ENCODE results near the gene IGIP.

The IGIP gene

DNA sequence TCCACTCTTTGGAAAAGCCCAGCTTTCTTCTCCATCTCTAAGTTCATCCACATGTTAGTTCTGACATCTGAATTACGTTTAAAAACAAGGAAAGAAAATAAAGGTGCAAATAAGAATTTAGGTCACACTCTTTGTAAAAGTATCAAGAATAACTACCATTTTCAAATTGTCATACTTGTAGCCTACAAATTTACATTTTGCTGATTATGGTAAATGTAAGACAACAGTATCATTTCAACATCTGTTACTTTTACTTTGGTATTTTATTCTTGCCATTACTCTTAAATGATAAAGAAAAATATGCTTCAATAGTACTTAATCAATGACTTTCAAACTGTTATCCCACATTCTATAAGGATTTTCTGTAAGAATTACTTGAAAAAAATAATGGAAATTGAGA, 21.6 kb upstream of the IGIP start:
- H3K36me3 ChIP-seq (ENCODE audit: control insufficient read depth, low read depth, low read length): no peaks in the 10 kb centered on the region
- H3K9ac ChIP-seq (ENCODE audit: low read length): no peak overlapping the region
- peaks cover 69% of the 10 kb centered on the region for H3K27me3 ChIP-seq (ENCODE audit: control insufficient read depth, insufficient read depth, low read length)
- H3K9me3 ChIP-seq (ENCODE audit: control insufficient read depth, low read depth, low read length): no peaks in the 10 kb centered on the region
- H3K27ac ChIP-seq (ENCODE audit: low read length): no peak overlapping the region
- H3K4me1 ChIP-seq (ENCODE audit: control insufficient read depth, low read depth, low read length): peaks cover 9% of the 10 kb centered on the region
- H3K4me3 ChIP-seq (ENCODE audit: low read length): no peak overlapping the region

- Histone ChIP-seq H3K36me3 (ENCODE audit: control insufficient read depth, low read depth, low read length) (no peaks in the 10 kb centered on the region), H3K27ac (ENCODE audit: low read length) (no peak overlapping the region), H3K9ac (ENCODE audit: low read length) (no peak overlapping the region), H3K9me3 (ENCODE audit: control insufficient read depth, low read depth, low read length) (no peaks in the 10 kb centered on the region), H3K4me1 (ENCODE audit: control insufficient read depth, low read depth, low read length) (peaks cover 16% of the 10 kb centered on the region), H3K4me3 (ENCODE audit: low read length) (no peak overlapping the region), H3K27me3 (ENCODE audit: control insufficient read depth, insufficient read depth, low read length) (peaks cover 85% of the 10 kb centered on the region)
Observed at GRCh38 chr5:140106101-140106500, 19.6 kb upstream of the IGIP start.

DNA sequence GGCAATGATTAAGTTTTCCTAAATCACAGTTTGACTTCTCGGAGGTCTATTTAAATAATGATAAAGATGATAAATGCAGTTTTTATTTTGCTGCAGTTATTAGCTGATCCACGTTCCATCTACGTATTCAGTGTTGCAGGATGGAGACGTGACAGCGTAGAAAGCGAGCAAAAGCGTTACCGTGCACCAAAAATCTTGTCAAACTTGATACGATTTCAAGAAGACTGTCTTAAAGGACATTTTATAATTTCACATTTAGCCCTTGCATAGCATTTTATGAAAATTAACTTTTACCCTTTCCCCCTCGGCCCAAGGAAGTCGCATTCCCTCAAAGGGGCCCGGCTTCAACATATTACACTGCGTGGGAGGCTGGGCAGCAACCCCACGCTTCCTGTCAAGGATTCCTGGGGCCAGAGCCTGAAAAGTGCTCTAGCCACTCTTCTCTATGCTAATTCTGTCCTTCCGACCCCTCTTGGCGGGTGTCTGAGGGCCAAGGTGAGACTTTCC, 18.9 kb upstream of the IGIP start:
- Histone ChIP-seq H3K36me3 (ENCODE audit: control insufficient read depth, low read depth, low read length) (no peaks in the 10 kb centered on the region), H3K4me1 (ENCODE audit: control insufficient read depth, low read depth, low read length) (peaks cover 16% of the 10 kb centered on the region), H3K27ac (ENCODE audit: low read length) (no peak overlapping the region), H3K9ac (ENCODE audit: low read length) (no peak overlapping the region), H3K27me3 (ENCODE audit: control insufficient read depth, insufficient read depth, low read length) (peaks cover 88% of the 10 kb centered on the region), H3K9me3 (ENCODE audit: control insufficient read depth, low read depth, low read length) (no peaks in the 10 kb centered on the region), H3K4me3 (ENCODE audit: low read length) (peak overlapping the region; percentile 57)

GRCh38 chr5:140107312-140108092, 18.2 kb upstream of the IGIP start:
- Histone ChIP-seq H3K9ac (ENCODE audit: low read length) (no peak overlapping the region), H3K36me3 (ENCODE audit: control insufficient read depth, low read depth, low read length) (no peaks in the 10 kb centered on the region), H3K27ac (ENCODE audit: low read length) (no peak overlapping the region), H3K4me3 (ENCODE audit: low read length) (peak overlapping the region; percentile 57), H3K4me1 (ENCODE audit: control insufficient read depth, low read depth, low read length) (peaks cover 16% of the 10 kb centered on the region), H3K9me3 (ENCODE audit: control insufficient read depth, low read depth, low read length) (no peaks in the 10 kb centered on the region), H3K27me3 (ENCODE audit: control insufficient read depth, insufficient read depth, low read length) (peaks cover 89% of the 10 kb centered on the region)

DNA sequence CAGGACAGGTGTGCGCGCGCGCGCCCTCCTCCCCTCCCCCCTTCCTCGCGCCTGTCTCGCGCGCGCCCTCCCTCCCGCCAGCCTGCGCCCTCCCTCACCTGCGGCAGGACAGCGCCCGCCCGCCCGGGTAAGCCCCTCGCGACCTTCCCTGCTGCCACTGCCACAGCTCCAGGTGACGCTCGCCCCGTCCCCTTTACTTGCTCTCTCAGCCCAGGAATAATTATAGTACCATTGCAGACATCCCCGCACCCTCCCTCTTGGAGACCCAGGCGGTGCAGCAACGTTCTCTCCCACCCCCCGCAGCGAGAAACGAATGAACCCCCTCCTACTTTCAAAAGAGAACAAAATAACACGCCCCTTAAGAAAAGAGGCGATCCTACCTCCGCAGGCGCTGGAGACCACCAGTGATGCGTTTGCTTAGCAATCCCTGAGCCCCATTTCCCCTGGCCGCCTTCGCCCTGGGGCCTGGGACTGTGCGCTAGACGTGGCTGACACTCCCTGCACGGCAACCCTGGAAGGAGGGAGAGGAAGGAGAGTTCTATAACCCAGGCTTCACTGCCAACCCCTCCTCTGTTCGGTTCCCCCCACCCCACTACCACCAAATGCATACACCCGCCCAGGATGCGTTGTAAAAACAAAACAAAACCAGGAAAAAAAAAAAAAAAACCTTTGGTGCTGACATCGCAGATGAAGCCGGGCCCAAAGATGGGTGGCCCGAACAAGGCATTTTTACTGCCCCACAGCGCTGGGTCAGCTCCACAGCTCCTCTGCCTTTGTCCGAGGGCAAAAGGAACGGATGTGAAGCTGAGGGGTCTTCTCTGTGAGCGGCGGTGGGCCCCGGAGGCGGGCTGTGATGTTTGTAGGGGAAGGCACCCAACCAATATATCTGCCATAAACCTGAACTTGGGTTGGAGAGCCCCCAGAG, 17.4 kb upstream of the IGIP start:
- H3K36me3 ChIP-seq (ENCODE audit: control insufficient read depth, low read depth, low read length): no peaks in the 10 kb centered on the region
- H3K27ac ChIP-seq (ENCODE audit: low read length): no peak overlapping the region
- peaks cover 16% of the 10 kb centered on the region for H3K4me1 ChIP-seq (ENCODE audit: control insufficient read depth, low read depth, low read length)
- H3K9ac ChIP-seq (ENCODE audit: low read length): no peak overlapping the region
- H3K4me3 ChIP-seq (ENCODE audit: low read length): peak overlapping the region; percentile 57
- H3K9me3 ChIP-seq (ENCODE audit: control insufficient read depth, low read depth, low read length): no peaks in the 10 kb centered on the region
- H3K27me3 ChIP-seq (ENCODE audit: control insufficient read depth, insufficient read depth, low read length): peaks cover 91% of the 10 kb centered on the region

GRCh38 chr5:140109018-140109758, 16.5 kb upstream of the IGIP start:
- Histone ChIP-seq H3K4me1 (ENCODE audit: control insufficient read depth, low read depth, low read length) (peaks cover 16% of the 10 kb centered on the region), H3K27ac (ENCODE audit: low read length) (no peak overlapping the region), H3K4me3 (ENCODE audit: low read length) (peak overlapping the region; percentile 57), H3K9ac (ENCODE audit: low read length) (no peak overlapping the region), H3K36me3 (ENCODE audit: control insufficient read depth, low read depth, low read length) (no peaks in the 10 kb centered on the region), H3K9me3 (ENCODE audit: control insufficient read depth, low read depth, low read length) (no peaks in the 10 kb centered on the region), H3K27me3 (ENCODE audit: control insufficient read depth, insufficient read depth, low read length) (peaks cover 86% of the 10 kb centered on the region)

GRCh38 chr5:140109759-140110645, 15.7 kb upstream of the IGIP start:
- Histone ChIP-seq H3K27ac (ENCODE audit: low read length) (no peak overlapping the region), H3K27me3 (ENCODE audit: control insufficient read depth, insufficient read depth, low read length) (peaks cover 85% of the 10 kb centered on the region), H3K9ac (ENCODE audit: low read length) (no peak overlapping the region), H3K4me1 (ENCODE audit: control insufficient read depth, low read depth, low read length) (peaks cover 16% of the 10 kb centered on the region), H3K4me3 (ENCODE audit: low read length) (no peak overlapping the region), H3K36me3 (ENCODE audit: control insufficient read depth, low read depth, low read length) (no peaks in the 10 kb centered on the region), H3K9me3 (ENCODE audit: control insufficient read depth, low read depth, low read length) (no peaks in the 10 kb centered on the region)

- Histone ChIP-seq H3K9me3 (ENCODE audit: control insufficient read depth, low read depth, low read length) (no peaks in the 10 kb centered on the region), H3K36me3 (ENCODE audit: control insufficient read depth, low read depth, low read length) (no peaks in the 10 kb centered on the region), H3K27me3 (ENCODE audit: control insufficient read depth, insufficient read depth, low read length) (peaks cover 85% of the 10 kb centered on the region), H3K9ac (ENCODE audit: low read length) (no peak overlapping the region), H3K4me3 (ENCODE audit: low read length) (peak overlapping the region; percentile 22), H3K4me1 (ENCODE audit: control insufficient read depth, low read depth, low read length) (peaks cover 16% of the 10 kb centered on the region), H3K27ac (ENCODE audit: low read length) (no peak overlapping the region)
Observed at GRCh38 chr5:140110646-140110957, 15.1 kb upstream of the IGIP start.

- Histone ChIP-seq H3K27ac (ENCODE audit: low read length) (no peak overlapping the region), H3K4me3 (ENCODE audit: low read length) (peak overlapping the region; percentile 22), H3K36me3 (ENCODE audit: control insufficient read depth, low read depth, low read length) (no peaks in the 10 kb centered on the region), H3K27me3 (ENCODE audit: control insufficient read depth, insufficient read depth, low read length) (peaks cover 85% of the 10 kb centered on the region), H3K9ac (ENCODE audit: low read length) (no peak overlapping the region), H3K4me1 (ENCODE audit: control insufficient read depth, low read depth, low read length) (peaks cover 16% of the 10 kb centered on the region), H3K9me3 (ENCODE audit: control insufficient read depth, low read depth, low read length) (no peaks in the 10 kb centered on the region)
Observed at GRCh38 chr5:140111011-140111858, 14.5 kb upstream of the IGIP start.

DNA sequence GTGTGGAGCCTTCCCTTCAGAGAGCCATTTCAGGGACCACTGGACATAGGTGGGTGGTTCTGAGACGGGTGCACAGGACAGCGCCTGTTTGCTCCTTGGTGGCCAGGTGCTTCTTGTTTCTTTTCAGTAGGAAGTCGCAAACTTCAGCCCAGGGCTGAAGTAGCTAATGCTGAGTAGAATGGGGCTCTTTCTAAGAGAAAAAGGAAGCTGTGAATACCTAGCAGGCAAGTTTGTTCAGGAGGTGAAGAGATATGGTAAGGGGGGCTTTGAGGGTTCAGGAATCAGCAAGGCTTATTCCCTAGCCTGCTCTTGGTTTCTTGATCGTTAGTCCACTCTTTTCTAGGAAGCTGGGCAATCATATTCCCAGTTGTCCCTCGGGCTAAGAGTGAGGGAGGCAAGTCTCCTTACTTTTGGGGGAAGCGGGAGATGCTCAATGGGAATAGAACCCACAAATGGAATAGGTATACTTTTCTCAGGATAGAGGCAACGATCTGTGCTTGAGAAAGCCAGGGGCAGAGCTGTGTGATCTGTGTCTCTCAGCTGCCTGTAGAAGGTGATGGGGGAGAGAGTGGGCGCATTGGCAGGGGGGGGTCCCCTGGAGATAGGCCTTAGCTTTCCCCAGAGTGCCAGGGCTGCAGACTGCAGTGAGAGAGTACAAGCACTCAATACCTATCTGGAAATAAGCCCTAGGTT, 13.7 kb upstream of the IGIP start:
- H3K4me3 ChIP-seq (ENCODE audit: low read length): no peak overlapping the region

More for the DNA sequence above, 13.7 kb upstream of the IGIP start:
- H3K9me3 ChIP-seq (ENCODE audit: control insufficient read depth, low read depth, low read length): no peaks in the 10 kb centered on the region
- H3K27ac ChIP-seq (ENCODE audit: low read length): no peak overlapping the region
- peaks cover 14% of the 10 kb centered on the region for H3K4me1 ChIP-seq (ENCODE audit: control insufficient read depth, low read depth, low read length)
- no peaks in the 10 kb centered on the region for H3K36me3 ChIP-seq (ENCODE audit: control insufficient read depth, low read depth, low read length)
- H3K27me3 ChIP-seq (ENCODE audit: control insufficient read depth, insufficient read depth, low read length): peaks cover 85% of the 10 kb centered on the region
- H3K9ac ChIP-seq (ENCODE audit: low read length): no peak overlapping the region

Measured in iPS-18a (cell line).